ENCODE measurements around the gene UBALD2. TPM values are rescaled to one million over a fixed set of nuclear protein-coding genes. Genes with fewer than 3 reads are reported as not detected.

UBALD2 gene
- total RNA-seq, 4 donors from 2014 or later, result 21.3 to 50.9 (median 28.6) TPM

DNA sequence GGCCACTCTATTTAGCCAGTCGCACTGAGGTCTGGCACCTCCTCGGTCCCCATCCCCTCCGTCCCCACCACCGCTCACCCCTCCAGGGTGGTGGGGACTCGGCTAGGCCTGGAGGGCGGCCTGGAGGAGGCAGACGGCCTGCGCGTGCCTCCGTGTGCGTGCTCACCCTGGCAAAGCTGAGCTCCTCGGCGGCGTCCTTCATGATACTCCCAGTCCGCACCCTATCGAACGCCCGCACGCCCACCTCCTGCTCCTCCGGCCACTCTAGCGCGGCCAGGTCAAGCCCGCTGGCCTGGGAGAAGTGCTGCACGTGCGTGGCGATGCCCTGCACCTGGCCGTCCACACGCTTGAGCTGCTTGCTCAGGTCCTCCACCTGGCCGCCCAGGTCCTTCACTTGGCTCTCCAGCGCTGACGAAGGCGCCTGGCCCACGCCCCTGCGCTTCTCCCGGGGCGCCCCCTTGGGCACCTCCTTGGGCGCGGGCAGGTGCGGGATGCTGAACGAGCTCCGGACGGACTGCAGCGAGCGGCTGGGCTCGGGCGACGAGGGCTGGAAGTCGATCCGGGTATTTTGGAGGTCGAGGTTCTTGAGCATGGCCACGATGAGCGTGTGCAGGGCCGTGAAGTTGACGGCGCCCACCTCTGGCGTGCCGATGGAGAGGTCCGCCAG, 42.3 kb downstream of the UBALD2 start:
- 93 to 97% methylated on average over 42 to 58 of the region's 58 CpGs for WGBS, 2 donors

DNA sequence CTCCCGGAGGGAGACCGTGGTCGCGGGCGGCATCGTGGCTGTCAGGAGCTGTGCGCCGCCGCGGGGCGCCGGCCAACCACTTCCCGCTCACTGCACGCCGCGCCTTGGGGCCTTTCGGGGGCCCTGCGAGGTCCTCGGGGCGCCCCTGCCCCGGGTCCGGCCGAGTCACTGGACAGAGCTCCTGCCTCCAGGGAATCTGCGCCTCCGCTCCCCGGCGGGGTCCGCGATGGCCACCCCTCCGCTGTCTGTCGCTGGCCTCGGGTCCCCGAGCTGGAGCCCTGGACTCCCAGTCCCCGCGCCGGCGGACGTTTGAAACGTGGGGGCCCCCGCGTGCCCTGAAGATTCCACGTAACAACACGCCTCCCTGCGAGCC, 42.8 kb downstream of the UBALD2 start, which contains the start of gene QRICH2:
Gene QRICH2, minus strand, starts transcription at position 311 of the 373 bp plus-strand sequence. Its CDS starts 278 bp downstream, at position 33.
- intact Hi-C loops (cut with DNase I; ENCODE audit: low total_unique reads), result no loop called here
- no peak for TF ChIP-seq CTCF (IDR thresholded peaks at IDR 0.05)
- DNase-seq (ENCODE audit: low spot score in 2 of 2), result no peak
- no peak within 1 kb of the TSS for H3K4me3 ChIP-seq (ENCODE audit: low read depth, poor library complexity, severe bottlenecking)
- 96% methylated on average over 31 to 42 of the region's 44 CpGs for WGBS, 2 donors

More for the DNA sequence above, 42.3 kb downstream of the UBALD2 start:
- no peak for DNase-seq (ENCODE audit: low spot score in 2 of 2)
- no peak for TF ChIP-seq CTCF (IDR thresholded peaks at IDR 0.05)
- TF ChIP-seq POLR2A (IDR thresholded peaks at IDR 0.05), result no peak
- intact Hi-C loops (cut with DNase I; ENCODE audit: low total_unique reads), result no loop called here
- H3K4me3 ChIP-seq (ENCODE audit: low read depth, poor library complexity, severe bottlenecking), result no peak overlapping the region

DNA sequence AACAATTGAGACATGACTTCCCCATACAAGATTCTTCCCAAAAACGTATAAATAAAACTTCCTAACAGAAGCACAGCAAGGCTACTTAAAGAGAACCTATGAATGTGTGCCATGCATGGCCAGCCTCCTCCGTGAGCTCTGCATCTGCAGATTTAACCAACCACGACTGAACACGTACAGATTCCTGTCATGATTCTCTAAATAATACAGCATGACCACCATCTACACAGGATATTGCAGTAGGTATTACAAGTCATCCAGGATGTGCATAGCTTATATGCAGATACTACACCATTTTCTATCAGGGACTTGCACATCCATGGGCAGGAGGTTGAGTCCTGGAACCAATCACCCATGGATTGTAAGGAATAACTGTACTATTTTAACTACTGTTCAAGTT, 44.3 kb downstream of the UBALD2 start:
- no peak overlapping the region for H3K4me3 ChIP-seq (ENCODE audit: low read depth, poor library complexity, severe bottlenecking)
- intact Hi-C loops (cut with DNase I; ENCODE audit: low total_unique reads), result no loop called here
- WGBS, 2 donors, result 85 to 91% methylated on average over 4 of the region's 4 CpGs
- DNase-seq (ENCODE audit: low spot score in 2 of 2), result no peak
- TF ChIP-seq CTCF (IDR thresholded peaks at IDR 0.05) (no peak), POLR2A (IDR thresholded peaks at IDR 0.05) (no peak)

GRCh38 chr17:76312735-76313134, 47.6 kb downstream of the UBALD2 start:
- 80 to 85% methylated on average over 9 of the region's 9 CpGs for WGBS, 2 donors
- DNase-seq (ENCODE audit: low spot score in 2 of 2), result no peak
- TF ChIP-seq CTCF (IDR thresholded peaks at IDR 0.05) (no peak), POLR2A (IDR thresholded peaks at IDR 0.05) (no peak)
- H3K4me3 ChIP-seq (ENCODE audit: low read depth, poor library complexity, severe bottlenecking), result no peak overlapping the region
- intact Hi-C loops (cut with DNase I; ENCODE audit: low total_unique reads), result no loop called here

GRCh38 chr17:76314392-76315227, 49.5 kb downstream of the UBALD2 start:
- intact Hi-C loops (cut with DNase I; ENCODE audit: low total_unique reads), result no loop called here
- DNase-seq (ENCODE audit: low spot score in 2 of 2), result no peak
- 86 to 87% methylated on average over 15 of the region's 15 CpGs for WGBS, 2 donors

GRCh38 chr17:76317535-76317934, 52.4 kb downstream of the UBALD2 start:
- intact Hi-C loops (cut with DNase I; ENCODE audit: low total_unique reads), result no loop called here

More at GRCh38 chr17:76314392-76315227, 49.5 kb downstream of the UBALD2 start:
- H3K4me3 ChIP-seq (ENCODE audit: low read depth, poor library complexity, severe bottlenecking), result no peak overlapping the region
- TF ChIP-seq POLR2A (IDR thresholded peaks at IDR 0.05), result no peak

More at GRCh38 chr17:76317535-76317934, 52.4 kb downstream of the UBALD2 start:
- H3K4me3 ChIP-seq (ENCODE audit: low read depth, poor library complexity, severe bottlenecking), result no peak overlapping the region
- no peak for DNase-seq (ENCODE audit: low spot score in 2 of 2)
- no peak for TF ChIP-seq POLR2A (IDR thresholded peaks at IDR 0.05)
- no peak for TF ChIP-seq CTCF (IDR thresholded peaks at IDR 0.05)
- WGBS, 2 donors, result 88 to 94% methylated on average over 2 of the region's 2 CpGs
